Stimulated activated CD4-positive, alpha-beta T cell treated with anti-CD3 and anti-CD28 coated beads, Interleukin-15, amount 100 ng/mL, for 1 hour (primary cell): Measurements from ENCODE around the gene NIPAL1.

Experiments
- DNase-seq, 2 donors: peaks; one replicate each; pipeline ENCODE4 v3.0.0-alpha.2; 2020; ENCODE audit warnings: low read depth in 1 of 2, low spot score in 1 of 2

NIPAL1 gene

DNA sequence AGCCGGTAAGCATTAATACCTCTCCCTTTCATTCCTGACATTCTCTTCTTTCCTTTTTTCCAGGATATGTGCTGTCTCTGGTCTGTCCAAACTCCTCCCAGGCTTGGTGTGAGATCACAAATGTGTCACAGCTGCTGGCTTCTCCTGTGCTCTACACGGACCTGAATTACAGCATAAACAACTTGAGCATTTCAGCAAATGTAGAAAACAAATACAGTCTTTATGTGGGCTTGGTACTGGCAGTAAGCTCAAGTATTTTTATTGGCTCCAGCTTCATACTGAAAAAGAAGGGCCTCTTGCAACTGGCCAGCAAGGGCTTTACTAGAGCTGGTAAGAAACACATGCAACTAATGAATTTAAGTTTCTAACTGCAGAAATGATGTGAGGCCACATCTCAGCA, 8.4 kb downstream of the NIPAL1 start:
- no peak for DNase-seq

DNA sequence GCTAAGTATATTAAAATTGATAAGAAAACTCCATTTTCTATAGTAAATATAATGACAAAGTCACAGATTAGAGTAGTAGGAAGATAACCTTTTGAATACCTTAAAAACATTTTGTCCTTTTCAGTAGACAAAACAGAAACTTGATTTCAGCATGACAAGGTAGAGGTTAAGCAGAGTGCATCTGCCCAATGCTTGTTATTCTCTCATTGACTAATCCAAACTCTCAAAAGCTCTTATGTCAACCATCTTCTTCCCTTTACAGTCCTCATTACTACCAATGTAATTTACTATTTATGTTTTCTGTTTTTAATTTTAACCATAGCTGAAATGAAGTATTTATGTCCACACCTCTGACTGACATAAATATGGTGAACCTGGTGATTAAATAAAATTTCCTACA, 11.1 kb downstream of the NIPAL1 start:
- DNase-seq = no peak

DNA sequence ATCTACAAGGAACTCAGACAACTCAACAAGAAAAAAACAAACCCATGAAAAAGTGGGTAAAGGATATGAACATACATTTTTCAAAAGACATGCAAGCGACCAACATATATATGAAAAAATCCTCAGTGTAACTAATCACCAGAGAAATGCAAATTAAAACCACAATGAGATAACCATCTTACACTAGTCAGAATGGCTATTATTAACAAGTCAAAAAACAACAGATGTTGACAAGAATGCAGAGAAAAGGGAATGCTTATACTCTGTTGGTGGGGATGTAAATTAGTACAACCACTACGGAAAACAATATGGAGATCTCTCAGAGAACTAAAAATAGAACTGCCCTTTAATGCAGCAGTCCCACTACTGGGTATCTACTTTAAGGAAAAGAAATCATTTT, 12.1 kb downstream of the NIPAL1 start:
- DNase-seq = no peak

DNA sequence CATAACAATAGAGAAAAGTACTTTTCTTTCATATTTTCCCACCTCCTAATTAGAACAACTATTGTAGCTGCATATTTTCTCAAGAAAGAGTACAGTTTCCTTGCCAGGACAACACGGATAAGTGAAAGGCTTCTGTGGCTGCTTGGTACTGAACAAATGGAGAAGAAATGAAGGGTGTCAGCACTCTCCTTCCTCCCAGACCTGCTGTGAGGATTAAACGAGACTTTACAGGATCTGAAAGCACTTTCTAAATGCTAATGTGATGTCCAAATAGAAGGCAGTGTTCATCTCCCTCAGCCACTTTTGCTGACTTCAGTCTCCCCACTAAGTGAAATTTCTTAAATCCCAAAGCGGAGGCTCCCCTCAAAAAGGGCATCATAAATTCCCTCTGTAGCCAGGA, 13.9 kb downstream of the NIPAL1 start:
- no peak for DNase-seq

DNA sequence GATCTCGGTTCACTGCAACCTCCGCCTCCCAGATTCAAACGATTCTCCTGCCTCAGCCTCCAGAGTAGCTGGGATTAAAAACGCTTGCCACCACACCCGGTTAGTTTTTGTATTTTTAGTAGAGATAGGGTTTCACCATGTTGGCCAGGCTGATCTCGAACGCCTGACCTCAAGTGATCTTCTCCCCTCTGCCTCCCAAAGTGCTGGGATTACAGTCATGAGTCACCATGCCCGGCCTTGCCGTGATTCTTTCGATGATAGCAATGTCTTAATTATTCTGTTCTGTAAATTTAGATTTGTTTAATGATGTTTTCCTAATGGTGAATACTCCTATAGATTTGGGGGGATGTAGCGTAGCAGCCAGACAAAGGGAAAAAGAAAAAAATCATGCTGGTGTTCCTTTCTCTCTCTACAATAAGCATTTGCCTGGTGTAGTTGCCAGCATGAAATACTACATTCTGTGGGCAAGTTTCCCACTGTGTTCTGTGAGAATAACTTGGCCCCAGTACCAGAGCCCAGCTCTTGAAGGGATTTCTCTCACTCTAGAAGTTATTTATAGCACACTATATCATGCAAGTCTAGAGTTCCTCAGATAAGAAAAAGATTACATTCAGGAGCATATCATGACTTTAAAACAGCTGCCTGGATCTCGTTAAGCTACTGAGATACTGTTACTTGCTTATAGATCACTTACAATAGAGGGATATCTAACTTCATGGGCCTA, 15.4 kb downstream of the NIPAL1 start:
- no peak for DNase-seq

DNA sequence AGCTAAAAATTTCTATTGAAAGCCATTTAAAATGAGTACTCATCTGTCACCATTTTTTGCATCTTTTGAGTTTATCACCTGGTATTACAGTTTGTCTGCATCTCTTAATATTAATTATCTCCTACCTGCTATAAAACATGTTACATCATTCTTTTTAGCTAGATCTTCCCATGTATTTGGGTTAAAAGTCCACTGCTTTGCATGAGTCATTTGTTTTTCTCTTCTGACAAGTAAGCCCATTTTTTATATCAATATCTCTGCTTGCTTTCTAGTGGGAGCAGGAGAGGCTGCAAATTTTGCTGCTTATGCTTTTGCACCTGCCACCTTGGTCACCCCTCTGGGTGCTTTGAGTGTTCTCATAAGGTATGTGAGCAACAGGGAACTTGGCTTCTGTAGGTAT, 16.1 kb downstream of the NIPAL1 start:
- no peak for DNase-seq

DNA sequence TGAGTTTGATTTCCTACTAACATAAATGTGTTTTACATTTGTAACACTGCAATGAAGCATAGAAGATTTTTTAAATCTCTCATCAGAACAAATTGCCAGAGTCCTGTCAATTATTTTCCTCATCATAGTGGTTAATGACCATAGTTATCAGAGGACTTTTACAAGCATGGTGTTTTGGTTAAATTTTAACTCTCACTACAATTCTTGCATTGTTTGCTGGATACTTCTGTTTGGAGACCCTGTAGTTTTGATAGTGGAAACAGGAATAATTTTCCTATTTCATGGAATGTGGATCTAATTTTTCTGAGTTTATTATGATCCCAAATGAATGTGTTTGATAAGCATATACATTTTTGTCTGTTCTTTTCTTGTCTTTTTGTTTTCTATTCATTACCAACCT, 16.8 kb downstream of the NIPAL1 start:
- no peak for DNase-seq

DNA sequence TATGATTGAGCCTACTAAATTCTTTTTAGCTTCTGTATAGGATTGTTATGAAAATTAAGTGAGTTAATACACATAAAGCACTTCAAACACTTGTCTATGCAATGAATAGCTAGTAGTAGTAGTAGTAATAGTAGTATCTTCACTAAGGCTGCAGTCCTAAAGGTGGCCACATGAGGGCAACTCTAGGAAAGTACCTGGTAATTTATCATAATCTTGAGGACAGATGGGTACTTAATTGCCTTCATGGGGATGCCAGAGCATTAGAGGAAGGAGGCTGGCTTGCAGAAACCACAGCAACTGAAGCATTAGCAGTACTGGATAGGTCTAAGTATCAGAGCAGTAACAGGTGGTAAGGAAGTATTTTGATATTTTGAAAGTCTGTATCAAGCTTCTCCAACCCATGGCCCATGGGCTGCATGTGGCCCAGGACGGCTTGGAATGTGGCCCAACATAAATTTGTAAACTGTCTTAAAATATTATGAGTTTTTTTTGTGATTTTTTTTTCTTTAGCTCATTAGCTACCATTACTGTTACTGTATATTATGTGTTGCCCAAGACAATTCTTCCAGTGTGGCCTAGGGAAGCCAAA, 17.3 kb downstream of the NIPAL1 start:
- peak in 1 of 2 donors; percentile 33 for DNase-seq

DNA sequence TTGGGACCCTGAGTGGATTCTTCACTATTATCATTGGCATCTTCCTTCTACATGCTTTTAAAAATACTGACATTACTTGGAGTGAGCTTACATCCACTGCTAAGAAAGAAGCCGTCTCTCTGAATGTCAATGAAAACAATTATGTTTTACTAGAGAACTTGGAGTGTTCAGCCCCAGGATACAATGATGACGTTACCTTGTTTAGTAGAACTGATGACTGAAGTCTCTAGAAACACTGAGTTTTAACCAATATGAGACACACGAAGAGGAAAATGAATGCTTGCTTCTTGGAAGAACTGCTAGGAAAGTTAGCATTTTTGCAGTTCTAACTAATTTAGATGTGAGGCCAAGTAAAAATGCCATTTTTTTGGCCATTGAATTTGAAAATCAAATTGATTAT, 19.4 kb downstream of the NIPAL1 start:
- no peak for DNase-seq

DNA sequence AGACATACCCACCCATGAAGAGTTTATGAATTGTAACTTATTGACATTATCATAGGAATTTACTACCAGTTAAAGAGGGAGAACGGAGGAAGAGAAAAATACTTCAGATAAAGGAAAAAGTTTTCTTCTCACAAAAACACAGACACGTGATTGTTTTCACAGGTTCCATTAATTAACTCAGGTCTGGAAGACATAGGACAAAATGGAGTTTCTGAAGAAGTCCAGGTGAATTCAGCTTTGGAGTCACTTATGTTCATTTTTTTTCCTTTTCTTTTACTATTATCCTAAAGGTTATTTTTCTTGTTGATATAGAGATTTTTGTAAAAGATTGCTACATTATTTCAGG, 20.5 kb downstream of the NIPAL1 start:
- no peak for DNase-seq

DNA sequence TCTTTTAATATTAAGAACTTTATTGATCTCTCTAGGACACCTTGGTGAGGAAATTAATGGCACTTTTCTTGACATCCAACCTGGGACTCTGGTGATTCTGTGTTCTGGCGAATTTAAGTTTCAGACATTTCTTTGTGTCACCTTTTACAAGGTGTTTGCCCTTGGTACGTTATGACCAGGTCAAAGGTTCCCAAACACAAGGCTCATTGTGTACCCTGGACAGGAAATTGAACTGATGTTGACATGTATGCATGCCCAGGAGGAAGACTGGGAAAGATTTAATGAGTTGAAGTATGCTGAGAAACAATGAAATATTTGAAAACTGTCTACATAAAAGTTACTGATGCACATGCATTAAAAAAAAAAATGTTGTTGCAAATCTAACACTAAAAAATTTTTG, 22.1 kb downstream of the NIPAL1 start:
- no peak for DNase-seq

DNA sequence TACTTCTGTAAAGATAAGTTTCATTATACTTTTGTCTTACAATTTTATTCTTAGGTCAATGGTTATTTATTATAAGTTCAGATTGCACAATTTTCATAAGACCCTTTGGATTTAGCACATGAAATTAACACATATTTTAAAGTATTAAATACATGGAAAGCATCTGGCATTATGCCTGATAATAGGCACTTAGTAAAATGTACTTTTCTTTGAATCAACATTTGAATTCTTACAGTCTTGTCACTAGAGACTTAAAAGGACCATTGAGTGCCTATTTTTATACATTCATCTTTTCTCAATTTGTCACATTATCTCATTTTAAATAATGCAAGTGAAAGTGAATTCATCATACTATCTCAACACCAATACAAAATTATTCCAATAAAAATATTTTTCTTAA, 23.0 kb downstream of the NIPAL1 start:
- no peak for DNase-seq

DNA sequence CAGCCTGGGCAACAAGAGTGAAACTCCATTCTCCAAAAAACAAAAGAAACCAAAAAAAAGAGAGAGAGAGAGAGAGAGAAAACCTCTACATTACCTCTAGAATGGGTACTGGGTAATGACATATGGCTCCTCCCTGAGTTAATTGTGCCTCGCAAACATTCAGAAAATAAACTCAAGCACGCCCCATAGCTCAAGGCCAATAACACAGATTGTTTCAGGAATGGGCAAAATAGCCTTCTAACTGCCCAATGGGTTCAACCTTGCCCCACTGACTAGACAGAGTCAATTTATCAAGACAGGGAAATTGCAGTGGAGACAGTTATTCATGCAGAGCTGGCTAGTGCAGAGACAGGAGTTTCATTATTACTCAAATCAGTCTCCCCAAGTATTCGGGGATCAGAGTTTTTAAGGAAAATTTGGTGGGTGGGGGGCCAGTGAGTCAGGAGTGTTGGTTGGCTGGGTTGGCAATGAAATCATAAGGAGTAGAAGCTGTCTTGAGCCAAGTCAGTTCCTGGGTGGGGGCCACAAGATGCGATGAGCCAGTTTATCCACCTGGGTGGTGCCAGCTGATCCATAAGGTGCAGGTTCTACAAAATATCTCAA, 25.1 kb downstream of the NIPAL1 start:
- DNase-seq = no peak

DNA sequence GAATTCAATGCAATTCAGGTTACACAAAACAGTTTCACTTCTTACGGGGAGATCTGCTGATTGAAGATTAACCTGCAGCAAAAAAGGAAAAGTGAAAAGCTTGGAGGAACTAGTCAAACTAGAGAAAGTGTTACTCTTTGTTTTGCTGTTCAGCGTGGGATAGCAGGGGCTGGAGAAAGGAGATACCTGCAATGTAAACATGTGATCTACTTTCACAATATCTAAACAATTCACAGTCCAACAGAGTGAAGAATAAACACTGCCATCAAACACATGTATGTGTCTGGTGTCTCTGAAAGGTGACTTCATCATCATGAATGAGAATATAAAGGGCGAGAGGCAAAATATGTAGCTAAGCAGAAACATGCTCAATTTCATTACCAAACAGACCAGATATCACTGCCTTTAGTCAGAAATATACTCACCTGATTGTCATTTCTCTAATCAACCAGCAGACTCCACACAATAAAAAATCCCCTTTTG, 26.4 kb downstream of the NIPAL1 start:
- DNase-seq = no peak

DNA sequence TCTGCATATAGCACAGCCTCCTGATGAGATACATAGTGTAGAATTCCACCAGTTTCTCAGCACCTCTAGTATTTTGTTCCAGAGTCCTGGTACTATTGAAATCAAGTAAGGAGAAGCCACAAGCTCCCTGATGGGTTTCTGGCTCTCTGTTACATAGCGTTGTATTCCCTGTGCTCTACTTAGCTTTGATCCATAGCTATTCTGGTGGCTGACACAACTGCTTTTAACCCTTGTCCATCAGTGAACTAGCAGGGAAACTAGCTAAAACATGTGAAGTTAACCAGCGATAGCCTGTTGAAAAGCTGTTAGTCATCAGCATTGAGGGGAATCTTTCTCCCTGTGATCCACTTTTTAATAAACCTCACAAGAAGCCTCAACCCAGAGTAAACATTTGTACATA, 26.9 kb downstream of the NIPAL1 start:
- DNase-seq = no peak

DNA sequence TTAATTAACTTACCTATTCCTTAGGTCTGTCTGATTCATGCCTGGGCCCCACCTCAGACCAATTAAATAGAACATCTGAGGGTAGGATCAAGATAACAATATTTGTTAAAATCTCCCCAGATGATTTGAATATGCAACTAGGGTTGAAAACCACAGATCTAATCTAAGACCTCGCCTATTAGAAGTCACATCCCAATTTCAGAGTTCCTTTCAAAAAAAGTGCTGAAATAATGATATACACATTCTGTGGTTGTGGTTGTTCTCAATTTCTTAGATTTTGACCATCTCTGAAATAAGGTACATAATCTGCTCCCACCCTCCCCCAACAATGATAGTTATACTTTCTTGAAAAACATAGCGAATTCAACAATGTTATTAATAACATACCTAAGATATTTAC, 27.7 kb downstream of the NIPAL1 start:
- DNase-seq = no peak

DNA sequence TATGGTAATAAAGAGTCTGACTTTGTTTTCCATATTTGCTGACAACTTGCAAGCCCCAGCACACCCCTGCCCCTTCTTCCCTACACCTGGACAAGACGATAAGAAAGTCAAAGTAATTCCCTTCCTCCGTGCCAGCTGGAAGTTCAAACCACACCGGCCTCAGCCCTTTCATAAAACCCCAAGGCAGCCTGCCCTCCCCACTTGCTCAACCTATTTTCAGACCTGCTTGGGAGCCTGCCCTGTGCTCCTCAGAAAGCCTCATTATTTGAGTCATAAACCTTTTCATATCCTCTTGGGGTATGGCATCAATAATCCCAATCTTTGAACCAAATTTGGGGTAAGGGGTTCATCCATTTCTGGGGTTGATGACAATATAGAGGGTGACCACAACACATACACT, 29.5 kb downstream of the NIPAL1 start:
- DNase-seq = no peak

DNA sequence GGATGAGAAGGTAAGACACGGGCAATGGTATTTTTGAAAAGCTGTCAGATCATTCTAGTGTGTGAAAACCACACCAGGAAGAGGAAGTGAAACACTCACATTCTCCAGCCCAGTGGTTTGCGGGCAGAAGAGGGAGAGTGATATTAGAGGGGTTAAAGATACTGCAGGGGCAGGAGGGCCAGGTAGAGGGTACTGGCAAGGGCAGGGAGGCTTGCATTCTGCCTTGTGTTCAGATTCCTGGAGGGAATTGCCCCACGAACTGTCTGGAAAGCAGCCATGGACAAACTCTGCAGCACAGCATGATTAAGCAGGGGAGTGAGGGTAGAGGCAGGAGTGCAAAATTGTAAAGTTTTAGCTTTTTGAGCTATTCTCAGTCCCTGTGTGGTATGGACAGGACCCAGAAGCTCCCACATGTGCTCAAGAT, 30.9 kb downstream of the NIPAL1 start:
- DNase-seq = peak; percentile 20 to 30

DNA sequence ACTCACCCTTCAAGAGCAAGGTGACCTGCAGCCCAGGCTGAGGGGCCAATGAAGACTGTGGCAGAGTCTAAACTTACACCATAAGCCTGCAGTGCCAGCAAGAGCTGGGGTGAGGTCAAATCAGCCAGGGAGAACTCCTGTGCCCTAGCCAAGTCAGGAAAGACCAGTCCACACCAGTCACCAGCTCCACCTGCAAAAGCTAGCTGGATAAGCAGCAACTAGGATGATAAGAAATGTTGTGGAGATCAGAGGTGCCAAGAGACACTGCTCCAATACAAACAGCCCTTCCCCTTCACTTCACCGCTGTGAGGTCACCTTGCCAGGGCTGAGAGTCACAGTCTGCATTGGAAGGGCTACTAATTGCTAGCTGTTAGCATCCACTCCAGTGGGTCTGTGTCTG, 31.3 kb downstream of the NIPAL1 start:
- DNase-seq = no peak

DNA sequence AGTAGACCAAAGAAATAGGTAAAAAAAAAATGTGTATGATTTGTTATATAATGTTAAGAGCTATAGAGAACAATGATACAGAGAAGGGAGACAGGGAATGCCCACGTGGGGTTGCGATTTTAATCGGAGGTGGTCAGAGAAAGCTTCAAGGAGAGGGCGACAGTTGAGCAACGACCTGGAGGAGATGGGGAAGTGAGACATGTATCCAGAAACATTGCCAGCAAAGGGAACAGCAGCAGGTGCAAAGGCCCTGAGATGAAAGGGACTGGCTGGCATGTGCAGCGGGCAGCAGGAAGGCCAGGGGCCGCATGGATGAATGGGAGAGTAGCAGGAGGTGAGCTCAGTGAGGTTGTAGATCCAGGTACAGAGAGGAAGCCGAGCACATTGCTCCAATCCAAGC, 32.9 kb downstream of the NIPAL1 start:
- no peak for DNase-seq

DNA sequence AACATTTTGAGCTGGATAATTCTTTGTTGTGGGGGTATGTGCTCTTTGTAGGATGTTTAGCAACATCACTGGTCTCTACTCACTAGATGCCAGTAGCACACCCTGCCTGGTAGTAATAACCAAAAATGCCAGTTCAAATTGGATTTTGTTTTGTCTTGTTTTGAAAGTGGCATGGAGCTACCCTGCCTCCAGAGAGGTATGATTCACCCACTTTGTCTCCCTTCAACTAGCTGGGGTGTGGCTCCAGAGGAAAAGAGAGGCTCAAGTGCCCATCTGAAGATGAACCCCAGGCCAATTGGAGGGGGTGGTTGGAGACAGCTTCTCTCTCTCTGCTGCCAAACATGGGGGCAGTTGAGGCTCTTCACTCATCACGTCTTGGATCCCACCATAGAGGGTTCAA, 34.5 kb downstream of the NIPAL1 start:
- no peak for DNase-seq

DNA sequence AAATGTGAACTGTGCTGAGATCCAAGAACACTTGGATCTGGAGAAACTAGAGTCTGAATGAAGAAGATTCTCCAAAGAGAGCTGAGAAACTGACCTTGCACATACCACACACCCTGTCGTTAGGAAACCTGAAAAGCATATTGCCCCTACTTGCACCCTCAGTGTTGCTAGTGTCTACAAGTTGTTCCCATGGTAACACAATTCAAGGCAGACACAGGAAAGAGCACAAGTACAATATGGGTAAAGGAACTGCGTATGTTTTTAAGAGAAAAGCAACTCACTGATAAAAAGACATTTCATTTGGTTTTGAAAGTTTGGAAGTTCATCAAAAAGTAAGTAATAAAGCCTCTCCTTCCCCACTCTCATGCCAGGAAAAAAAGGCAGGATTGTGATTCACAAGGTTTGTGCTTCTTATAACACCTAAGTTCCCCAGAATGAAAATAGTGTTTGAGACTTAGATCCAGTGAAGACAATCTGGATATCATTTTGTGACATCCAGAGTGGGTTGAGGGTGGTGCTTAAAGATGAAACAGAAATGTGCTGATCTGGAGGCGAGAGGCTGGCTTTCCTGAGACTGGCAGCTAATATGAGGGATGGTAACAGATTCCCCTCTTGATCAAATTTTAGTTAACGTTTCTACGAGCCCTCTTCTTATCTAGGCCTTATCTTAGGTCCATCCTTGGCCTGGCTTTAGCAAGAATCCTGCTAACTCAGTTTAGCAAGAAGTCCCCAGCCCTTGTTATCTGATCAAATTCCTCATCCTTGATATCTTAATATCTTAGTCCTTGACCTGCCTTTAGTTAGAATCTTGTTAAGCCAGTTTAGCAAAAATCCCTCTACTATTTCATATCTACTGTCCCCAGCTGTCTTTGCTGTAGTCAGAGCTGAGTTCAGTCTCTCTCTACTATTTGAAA, 42.3 kb downstream of the NIPAL1 start:
- no peak for DNase-seq
